Measurements from ENCODE around the gene MPPED1.

DNA sequence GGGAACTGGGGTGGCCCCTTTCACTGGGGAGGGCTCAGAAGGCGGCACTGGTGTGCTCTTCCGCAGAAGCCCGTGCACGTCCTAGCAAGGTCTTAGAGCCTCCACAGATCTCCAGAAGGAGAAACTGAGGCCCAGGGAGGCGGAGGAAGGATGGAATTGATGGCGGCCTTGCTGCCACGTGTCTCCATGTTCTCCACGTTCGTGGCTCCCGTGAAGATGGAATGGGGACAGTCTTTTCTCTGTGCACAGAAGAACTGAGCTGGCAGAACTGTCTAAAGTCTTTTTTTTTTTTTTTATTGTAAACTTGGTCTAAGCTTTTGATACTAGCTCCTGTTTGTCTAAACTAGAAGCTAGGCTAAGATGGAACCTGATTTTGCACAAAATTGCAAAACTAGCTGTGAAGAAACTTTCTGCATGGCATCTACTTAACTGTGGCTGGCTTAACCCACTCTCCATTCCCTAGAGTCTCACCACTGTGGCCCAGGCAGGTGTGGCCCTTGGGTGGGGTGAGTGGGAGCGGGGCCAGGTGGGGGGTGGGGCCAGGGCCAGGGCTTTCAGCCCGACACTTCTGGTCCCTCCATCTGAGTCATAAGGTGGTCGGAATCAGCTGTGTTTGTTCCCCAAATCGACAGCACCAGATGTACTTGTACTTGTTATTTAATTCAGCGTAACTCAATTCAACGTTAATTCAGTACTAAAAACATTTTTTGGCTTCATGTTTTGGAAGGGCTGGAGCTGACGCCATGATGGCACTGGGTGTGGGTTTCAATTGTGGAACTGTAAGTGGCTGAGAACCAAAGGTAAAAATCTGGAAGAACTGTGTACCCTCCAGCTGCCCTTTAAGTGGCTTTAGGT, 120.7 kb downstream of the MPPED1 start:
- TF ChIP-seq, protein P1, sequence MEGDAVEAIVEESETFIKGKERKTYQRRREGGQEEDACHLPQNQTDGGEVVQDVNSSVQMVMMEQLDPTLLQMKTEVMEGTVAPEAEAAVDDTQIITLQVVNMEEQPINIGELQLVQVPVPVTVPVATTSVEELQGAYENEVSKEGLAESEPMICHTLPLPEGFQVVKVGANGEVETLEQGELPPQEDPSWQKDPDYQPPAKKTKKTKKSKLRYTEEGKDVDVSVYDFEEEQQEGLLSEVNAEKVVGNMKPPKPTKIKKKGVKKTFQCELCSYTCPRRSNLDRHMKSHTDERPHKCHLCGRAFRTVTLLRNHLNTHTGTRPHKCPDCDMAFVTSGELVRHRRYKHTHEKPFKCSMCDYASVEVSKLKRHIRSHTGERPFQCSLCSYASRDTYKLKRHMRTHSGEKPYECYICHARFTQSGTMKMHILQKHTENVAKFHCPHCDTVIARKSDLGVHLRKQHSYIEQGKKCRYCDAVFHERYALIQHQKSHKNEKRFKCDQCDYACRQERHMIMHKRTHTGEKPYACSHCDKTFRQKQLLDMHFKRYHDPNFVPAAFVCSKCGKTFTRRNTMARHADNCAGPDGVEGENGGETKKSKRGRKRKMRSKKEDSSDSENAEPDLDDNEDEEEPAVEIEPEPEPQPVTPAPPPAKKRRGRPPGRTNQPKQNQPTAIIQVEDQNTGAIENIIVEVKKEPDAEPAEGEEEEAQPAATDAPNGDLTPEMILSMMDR (conservative IDR thresholded peaks at IDR 0.05) = no peak
- no peak for TF ChIP-seq EZH2 (IDR thresholded peaks at IDR 0.05; ENCODE audit: low read depth)
